Lower lobe of right lung (tissue), 2 donors: ENCODE measurements around the gene ARHGEF3. TPM values are rescaled to one million over a fixed set of nuclear protein-coding genes. Genes with fewer than 3 reads are reported as not detected.

Experiments
- ATAC-seq, 2 donors: fragments of 200-7000 bp; cut with Tn5 transposase; one replicate each; pipeline ENCODE4 v1.9.1; 2020 to 2022; ENCODE audit warnings: mild to moderate bottlenecking in 2 of 2, moderate library complexity in 2 of 2
- DNase-seq: peaks from one replicate; pipeline ENCODE4 v3.0.0-alpha.2; 2020
- H3K27ac ChIP-seq: fragments of 200-600 bp; one replicate; pipeline ENCODE4 v1.8.0; 2022
- H3K27me3 ChIP-seq: fragments of 200-600 bp; one replicate; pipeline ENCODE4 v1.8.0; 2022; ENCODE audit warnings: low read depth
- H3K36me3 ChIP-seq: fragments of 200-600 bp; one replicate; pipeline ENCODE4 v1.8.0; 2022; ENCODE audit warnings: mild to moderate bottlenecking
- H3K4me1 ChIP-seq: fragments of 200-600 bp; one replicate; pipeline ENCODE4 v1.8.0; 2022
- H3K4me3 ChIP-seq: fragments of 200-600 bp; one replicate; pipeline ENCODE4 v1.8.0; 2022; ENCODE audit warnings: mild to moderate bottlenecking
- H3K9me3 ChIP-seq: fragments of 200-600 bp; one replicate; pipeline ENCODE4 v1.8.0; 2022
- intact Hi-C: fragments of 100-400 bp; cut with DNase I; formaldehyde crosslinking; loops from one replicate; pipeline ENCODE4 v1.11.0; 2022
- total RNA-seq: library from RNA; stranded (reverse); fragmentation: NEBNext Ultra II Directional; extraction: Animal tissue kit (Norgen Biotek cat#: 25700); gene quantifications from one replicate; pipeline ENCODE4 v1.2.1, GENCODE V29; 2021
- TF ChIP-seq, protein P1 (sequence below): fragments of 200-600 bp; IDR thresholded peaks from one replicate; pipeline ENCODE4 v1.8.0; 2022; ENCODE audit warnings: antibody characterized with exemption, mild to moderate bottlenecking
- donor health status: DM: no; HTN: yes; CAD: no; lungs with severe emphysema.

Gene ARHGEF3
- total RNA-seq, 1 donor from 2014 or later: 48.0 TPM

DNA sequence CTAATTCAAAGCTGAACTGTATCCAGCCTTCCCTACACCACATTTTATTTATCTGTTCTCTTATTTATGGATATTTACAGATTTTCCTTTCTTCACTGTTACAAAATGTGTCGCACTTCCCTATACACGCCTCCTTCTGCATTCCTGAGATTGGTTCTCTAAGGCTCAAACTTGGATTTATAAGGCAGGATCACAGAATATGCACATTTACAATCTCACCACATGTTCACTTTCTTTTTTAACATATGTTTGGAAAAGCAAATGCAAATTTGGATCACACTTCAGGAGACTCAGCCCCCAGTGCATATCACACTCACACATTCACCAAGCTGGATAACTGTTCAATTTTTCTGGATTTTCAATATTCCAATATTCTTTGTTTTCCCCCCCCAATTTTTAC lies 31.8 kb upstream of the ARHGEF3 start:
- TF ChIP-seq, protein P1, sequence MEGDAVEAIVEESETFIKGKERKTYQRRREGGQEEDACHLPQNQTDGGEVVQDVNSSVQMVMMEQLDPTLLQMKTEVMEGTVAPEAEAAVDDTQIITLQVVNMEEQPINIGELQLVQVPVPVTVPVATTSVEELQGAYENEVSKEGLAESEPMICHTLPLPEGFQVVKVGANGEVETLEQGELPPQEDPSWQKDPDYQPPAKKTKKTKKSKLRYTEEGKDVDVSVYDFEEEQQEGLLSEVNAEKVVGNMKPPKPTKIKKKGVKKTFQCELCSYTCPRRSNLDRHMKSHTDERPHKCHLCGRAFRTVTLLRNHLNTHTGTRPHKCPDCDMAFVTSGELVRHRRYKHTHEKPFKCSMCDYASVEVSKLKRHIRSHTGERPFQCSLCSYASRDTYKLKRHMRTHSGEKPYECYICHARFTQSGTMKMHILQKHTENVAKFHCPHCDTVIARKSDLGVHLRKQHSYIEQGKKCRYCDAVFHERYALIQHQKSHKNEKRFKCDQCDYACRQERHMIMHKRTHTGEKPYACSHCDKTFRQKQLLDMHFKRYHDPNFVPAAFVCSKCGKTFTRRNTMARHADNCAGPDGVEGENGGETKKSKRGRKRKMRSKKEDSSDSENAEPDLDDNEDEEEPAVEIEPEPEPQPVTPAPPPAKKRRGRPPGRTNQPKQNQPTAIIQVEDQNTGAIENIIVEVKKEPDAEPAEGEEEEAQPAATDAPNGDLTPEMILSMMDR: no peak
- no peaks in the 10 kb centered on the region for H3K36me3 ChIP-seq
- H3K4me1 ChIP-seq: no peaks in the 10 kb centered on the region
- intact Hi-C loops: no loop called here
- no peak for DNase-seq
- no peaks in the 10 kb centered on the region for H3K27me3 ChIP-seq
- H3K4me3 ChIP-seq: no peak overlapping the region
- no peak overlapping the region for H3K27ac ChIP-seq
- no peak for ATAC-seq
- no peaks in the 10 kb centered on the region for H3K9me3 ChIP-seq

DNA sequence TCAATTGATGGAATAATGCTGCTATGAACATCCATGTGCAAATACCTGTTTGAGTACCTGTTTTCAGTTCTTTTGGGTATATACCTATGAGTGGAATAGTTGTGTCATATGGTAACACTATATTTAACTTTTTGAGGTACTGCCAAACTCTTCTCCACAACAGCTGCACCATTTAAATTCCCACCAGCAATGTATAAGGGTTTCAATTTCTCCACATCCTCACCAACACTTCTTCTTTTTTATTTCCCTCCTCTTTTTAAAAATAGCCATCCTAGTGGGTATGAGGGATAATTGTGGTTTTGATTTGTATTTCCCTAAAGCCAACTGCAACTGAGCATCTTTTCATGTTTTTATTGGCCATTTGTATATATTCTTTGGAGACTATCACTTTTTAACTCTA lies 31.3 kb upstream of the ARHGEF3 start:
- DNase-seq (no peak), ATAC-seq (no peak)
- Histone ChIP-seq H3K4me1 (no peaks in the 10 kb centered on the region), H3K27me3 (no peaks in the 10 kb centered on the region), H3K4me3 (no peak overlapping the region), H3K27ac (no peak overlapping the region), H3K9me3 (no peaks in the 10 kb centered on the region), H3K36me3 (no peaks in the 10 kb centered on the region)
- TF ChIP-seq, protein P1: no peak
- intact Hi-C loops: no loop called here

DNA sequence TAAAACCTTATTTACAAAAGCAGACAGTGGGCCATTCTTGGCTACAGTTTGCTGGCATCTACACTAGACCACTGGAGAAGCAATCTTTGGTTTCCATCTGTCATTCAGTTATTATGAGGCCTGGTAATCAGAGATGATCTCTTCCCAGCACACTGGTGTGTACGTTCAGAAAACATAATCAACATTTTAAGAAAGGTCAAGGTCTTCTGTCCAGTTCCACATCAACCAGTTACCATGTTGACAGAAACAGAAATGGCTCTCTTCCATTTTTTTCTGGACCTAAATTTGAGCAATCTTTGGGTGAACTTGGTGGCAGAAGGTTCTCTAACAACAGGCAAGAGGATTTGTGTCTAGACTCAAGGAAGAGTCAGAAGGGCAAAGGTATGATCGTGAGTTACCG lies 29.8 kb upstream of the ARHGEF3 start:
- ATAC-seq (no peak), DNase-seq (no peak)
- no peaks in the 10 kb centered on the region for H3K36me3 ChIP-seq
- H3K4me1 ChIP-seq: no peaks in the 10 kb centered on the region
- H3K4me3 ChIP-seq: no peak overlapping the region
- TF ChIP-seq, protein P1: no peak
- H3K9me3 ChIP-seq: no peaks in the 10 kb centered on the region
- H3K27me3 ChIP-seq: no peaks in the 10 kb centered on the region
- no peak overlapping the region for H3K27ac ChIP-seq
- intact Hi-C loops: no loop called here

DNA sequence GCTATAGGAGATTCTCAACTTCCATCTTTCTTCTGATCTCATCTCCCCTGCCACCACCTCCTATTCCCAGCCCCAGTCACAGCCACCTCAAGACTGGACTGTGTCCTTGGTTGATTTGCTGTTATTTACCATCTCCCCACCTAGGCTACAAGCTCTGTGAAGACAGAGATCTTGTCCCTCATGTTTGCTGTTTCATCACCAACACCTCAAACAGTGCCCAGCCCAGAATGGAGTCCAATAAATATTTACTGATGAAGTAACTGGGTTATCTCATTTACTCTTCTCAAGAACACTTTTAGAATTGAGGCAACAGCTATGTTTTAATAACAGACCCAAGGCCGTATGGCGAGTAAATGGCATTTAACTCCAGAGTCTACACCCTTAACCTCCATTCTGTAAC lies 29.1 kb upstream of the ARHGEF3 start:
- ATAC-seq (no peak), DNase-seq (no peak)
- Histone ChIP-seq H3K9me3 (no peaks in the 10 kb centered on the region), H3K36me3 (no peaks in the 10 kb centered on the region), H3K27me3 (no peaks in the 10 kb centered on the region), H3K27ac (no peak overlapping the region), H3K4me3 (no peak overlapping the region), H3K4me1 (no peaks in the 10 kb centered on the region)
- intact Hi-C loops: no loop called here
- TF ChIP-seq, protein P1: no peak

DNA sequence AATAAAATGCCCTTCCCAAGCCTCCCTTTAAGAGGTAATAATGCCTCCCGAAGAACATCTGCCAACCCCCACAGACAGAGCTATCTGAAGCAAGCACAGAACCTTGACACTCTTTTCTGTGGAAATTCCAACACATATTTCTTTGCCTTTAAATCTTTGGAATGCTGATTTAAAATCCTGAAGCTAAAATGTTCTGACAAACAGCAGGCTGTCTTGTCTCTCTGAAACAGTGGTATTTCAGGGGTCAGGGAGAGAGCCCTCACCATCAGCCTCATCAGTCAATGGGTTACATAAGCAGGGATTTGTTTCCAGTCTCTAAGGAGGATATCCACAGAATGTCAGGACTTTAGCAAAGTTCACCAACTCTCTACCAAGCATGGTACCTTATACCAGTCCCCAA lies 27.8 kb upstream of the ARHGEF3 start:
- no peak overlapping the region for H3K4me3 ChIP-seq
- TF ChIP-seq, protein P1: no peak
- no peaks in the 10 kb centered on the region for H3K9me3 ChIP-seq
- intact Hi-C loops: no loop called here
- H3K27ac ChIP-seq: no peak overlapping the region
- DNase-seq (no peak), ATAC-seq (no peak)
- peaks cover 2% of the 10 kb centered on the region for H3K4me1 ChIP-seq
- no peaks in the 10 kb centered on the region for H3K36me3 ChIP-seq
- H3K27me3 ChIP-seq: no peaks in the 10 kb centered on the region
